Mammary epithelial cell (primary cell): Measurements from ENCODE around the gene C10orf105.

Experiments
- EZH2 ChIP-seq: IDR thresholded peaks from 2 replicates; pipeline ENCODE4 v1.6.1; 2012; ENCODE audit warnings: low read length, inconsistent platforms, borderline replicate concordance
- TF ChIP-seq, protein P1 (sequence below), 2 donors: IDR thresholded peaks in 1 of 2; conservative IDR thresholded peaks in 1 of 2; 2 replicates each; pipeline ENCODE4 v1.5.1; 2011 to 2012; ENCODE audit warnings: inconsistent platforms in 2 of 2, low read length in 2 of 2, mild to moderate bottlenecking in 2 of 2, control low read depth in 1 of 2, low read depth in 1 of 2; ENCODE audit not compliant: insufficient read depth in 1 of 2; ENCODE audit errors: extremely low read depth in 1 of 2

DNA sequence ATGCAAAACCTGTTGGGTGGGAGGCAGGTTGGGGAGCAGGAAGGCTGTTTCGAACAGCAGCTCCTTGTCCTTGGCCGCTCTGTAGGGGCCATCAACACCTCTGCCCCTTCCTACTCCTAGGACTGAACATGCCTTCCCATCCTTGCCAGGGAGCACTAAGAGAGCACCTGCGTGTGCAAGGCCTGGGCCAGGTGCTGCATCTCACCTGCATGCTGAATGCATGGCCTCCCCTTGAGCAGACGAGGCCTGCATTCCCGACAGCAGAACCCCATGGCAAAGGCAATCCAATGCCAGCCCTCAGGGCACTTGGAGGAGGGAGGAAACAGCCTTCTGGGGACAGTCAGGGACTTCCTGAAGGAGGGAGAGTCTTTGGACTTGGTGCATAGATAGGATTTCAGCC is 42.7 kb upstream of the C10orf105 start:
- TF ChIP-seq, protein P1, sequence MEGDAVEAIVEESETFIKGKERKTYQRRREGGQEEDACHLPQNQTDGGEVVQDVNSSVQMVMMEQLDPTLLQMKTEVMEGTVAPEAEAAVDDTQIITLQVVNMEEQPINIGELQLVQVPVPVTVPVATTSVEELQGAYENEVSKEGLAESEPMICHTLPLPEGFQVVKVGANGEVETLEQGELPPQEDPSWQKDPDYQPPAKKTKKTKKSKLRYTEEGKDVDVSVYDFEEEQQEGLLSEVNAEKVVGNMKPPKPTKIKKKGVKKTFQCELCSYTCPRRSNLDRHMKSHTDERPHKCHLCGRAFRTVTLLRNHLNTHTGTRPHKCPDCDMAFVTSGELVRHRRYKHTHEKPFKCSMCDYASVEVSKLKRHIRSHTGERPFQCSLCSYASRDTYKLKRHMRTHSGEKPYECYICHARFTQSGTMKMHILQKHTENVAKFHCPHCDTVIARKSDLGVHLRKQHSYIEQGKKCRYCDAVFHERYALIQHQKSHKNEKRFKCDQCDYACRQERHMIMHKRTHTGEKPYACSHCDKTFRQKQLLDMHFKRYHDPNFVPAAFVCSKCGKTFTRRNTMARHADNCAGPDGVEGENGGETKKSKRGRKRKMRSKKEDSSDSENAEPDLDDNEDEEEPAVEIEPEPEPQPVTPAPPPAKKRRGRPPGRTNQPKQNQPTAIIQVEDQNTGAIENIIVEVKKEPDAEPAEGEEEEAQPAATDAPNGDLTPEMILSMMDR (conservative IDR thresholded peaks at IDR 0.05 in 1 of 2, IDR thresholded peaks at IDR 0.05 in 1 of 2; ENCODE audit: extremely low read depth in 1 of 2, insufficient read depth in 1 of 2, low read depth in 1 of 2, low read length in 2 of 2), result no peak
- no peak for TF ChIP-seq EZH2
